ENCODE results near the gene SNRPD2.

The SNRPD2 gene

GRCh38 chr19:45653634-45654033 is 38.1 kb downstream of the SNRPD2 start:
- DNase-seq, result no peak

- no peak for DNase-seq
Observed at GRCh38 chr19:45650722-45651121, 41.0 kb downstream of the SNRPD2 start.

GRCh38 chr19:45646345-45646698 is 45.4 kb downstream of the SNRPD2 start:
- no peak for DNase-seq

GRCh38 chr19:45645631-45646344 is 46.0 kb downstream of the SNRPD2 start:
- peak; percentile 89 for DNase-seq

GRCh38 chr19:45645068-45645630 is 46.6 kb downstream of the SNRPD2 start:
- no peak for DNase-seq

- no peak for DNase-seq
Observed at GRCh38 chr19:45643927-45644771, 47.6 kb downstream of the SNRPD2 start.

- peak; percentile 97 for DNase-seq
Observed at GRCh38 chr19:45643024-45643926, 48.5 kb downstream of the SNRPD2 start.

GRCh38 chr19:45641274-45642105 is 50.3 kb downstream of the SNRPD2 start:
- DNase-seq, result peak; percentile 95

- peak; percentile 74 for DNase-seq
Observed at GRCh38 chr19:45640849-45641273, 50.9 kb downstream of the SNRPD2 start.

GRCh38 chr19:45638930-45639729 is 52.6 kb downstream of the SNRPD2 start, which contains the start of gene EML2:
EML2 (minus strand) TSS chr19:45639397; CDS start chr19:45639376, 21 bp downstream.
- DNase-seq, result peak; percentile 74

GRCh38 chr19:45637890-45638667 is 53.7 kb downstream of the SNRPD2 start:
- no peak for DNase-seq
